CD8-positive, alpha-beta memory T cell (primary cell): Measurements from ENCODE around the gene KIFBP. TPM values are rescaled to one million over a fixed set of nuclear protein-coding genes. Genes with fewer than 3 reads are reported as not detected.
"Not testable (repeated sequence)": the region's sequence is repeated elsewhere in the genome, so short reads cannot be mapped to it uniquely, and the experiment has no call there.

Experiments
- CTCF ChIA-PET: fragments of 350-600 bp; sonication (Branson Sonifier 250); formaldehyde crosslinking; loops from one replicate; lab custom pipeline; 2021; ENCODE audit warnings: antibody characterized with exemption; lab: Charles Lee
- POLR2A ChIA-PET: fragments of 350-600 bp; sonication (Branson Sonifier 250); formaldehyde crosslinking; loops from one replicate; lab custom pipeline; 2021; ENCODE audit warnings: antibody characterized with exemption; lab: Charles Lee
- DNase-seq, 5 donors: peaks; one replicate each; pipeline versions ENCODE4 v3.0.0 to v3.0.0-alpha.2; 2020 to 2022; ENCODE audit warnings: mixed read lengths in 1 of 5
- H3K27ac ChIP-seq: one replicate; pipeline ENCODE4 v1.7.0; 2013; ENCODE audit warnings: low read depth, mild to moderate bottlenecking, low read length, moderate library complexity
- H3K27me3 ChIP-seq: 2 replicates; pipeline ENCODE4 v1.7.0; 2013; ENCODE audit warnings: low read length, mild to moderate bottlenecking; ENCODE audit not compliant: insufficient read depth, poor library complexity, severe bottlenecking
- H3K36me3 ChIP-seq: 2 replicates; pipeline ENCODE4 v1.7.0; 2013; ENCODE audit warnings: mild to moderate bottlenecking, low read length, moderate library complexity; ENCODE audit not compliant: insufficient read depth
- H3K4me1 ChIP-seq: 2 replicates; pipeline ENCODE4 v1.7.0; 2013; ENCODE audit warnings: mild to moderate bottlenecking, low read length, moderate library complexity; ENCODE audit not compliant: insufficient read depth
- H3K4me3 ChIP-seq: 2 replicates; pipeline ENCODE4 v1.7.0; 2013; ENCODE audit warnings: mild to moderate bottlenecking, low read length
- H3K9me3 ChIP-seq: 2 replicates; pipeline ENCODE4 v1.7.0; 2013; ENCODE audit warnings: mild to moderate bottlenecking, low read length
- H3K27ac Mint-ChIP-seq, 8 donors: one replicate each; pipeline ENCODE4 v1.8.0; 2020 to 2021; ENCODE audit warnings: mixed read lengths in 8 of 8, mild to moderate bottlenecking in 6 of 8, inconsistent platforms in 3 of 8, moderate library complexity in 3 of 8
- H3K27me3 Mint-ChIP-seq, 2 donors: one replicate each; pipeline ENCODE4 v1.8.0; 2020 to 2021; ENCODE audit warnings: mixed read lengths in 2 of 2, mild to moderate bottlenecking in 1 of 2, moderate library complexity in 1 of 2
- H3K36me3 Mint-ChIP-seq, 3 donors: one replicate each; pipeline ENCODE4 v1.8.0; 2020 to 2021; ENCODE audit warnings: mixed read lengths in 3 of 3, inconsistent platforms in 1 of 3, mild to moderate bottlenecking in 1 of 3
- H3K4me1 Mint-ChIP-seq, 3 donors: one replicate each; pipeline ENCODE4 v1.8.0; 2020 to 2021; ENCODE audit warnings: mixed read lengths in 3 of 3, inconsistent platforms in 1 of 3, mild to moderate bottlenecking in 1 of 3
- H3K4me3 Mint-ChIP-seq, 7 donors: one replicate each; pipeline ENCODE4 v1.8.0; 2020 to 2021; ENCODE audit warnings: mixed read lengths in 7 of 7, mild to moderate bottlenecking in 6 of 7, moderate library complexity in 4 of 7, inconsistent platforms in 2 of 7
- H3K9me3 Mint-ChIP-seq, 5 donors: one replicate each; pipeline ENCODE4 v1.8.0; 2020 to 2022; ENCODE audit warnings: mixed read lengths in 5 of 5, mild to moderate bottlenecking in 3 of 5, moderate library complexity in 2 of 5, inconsistent platforms in 1 of 5
- polyA plus RNA-seq: library from polyadenylated mRNA; unstranded; fragments of 300-500 nt; fragmentation: Illumina TruSeq; gene quantifications from one replicate; pipeline ENCODE4 v1.2.3, GENCODE V29; 2021
- total RNA-seq, 2 experiments: library from RNA; stranded (reverse); gene quantifications; one replicate each; pipeline ENCODE4 v1.2.3, GENCODE V29; 2021

The KIFBP gene
- total and polyA plus RNA-seq, 3 experiments from 2014 or later, result 5.2 to 21.0 (median 19.3) TPM

DNA sequence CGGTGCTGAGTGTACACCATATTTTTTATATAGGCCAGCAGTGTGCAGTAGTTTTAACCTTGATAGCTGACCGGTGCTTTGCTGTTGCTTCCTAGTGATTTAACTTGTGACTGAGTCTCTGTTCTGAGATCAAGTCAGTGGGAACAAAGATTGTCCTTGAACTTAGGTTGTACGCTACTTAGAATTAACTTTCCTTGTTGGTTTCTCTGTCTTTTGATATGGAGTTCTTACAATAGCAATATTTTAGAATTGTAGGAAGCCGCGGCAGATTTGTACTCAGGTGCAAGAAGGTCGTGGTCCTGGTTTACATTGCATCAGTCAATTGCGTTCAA, 31.4 kb upstream of the KIFBP start:
- no peak for DNase-seq
- H3K27ac ChIP-seq, result peak overlapping the region; percentile 98
- Mint-ChIP-seq H3K4me1 (peaks cover 46 to 60% (median 56%) of the 10 kb centered on the region in 3 donors), H3K27ac (peak overlapping the region; percentile 95 to 100 (median 100)), H3K36me3 (peaks cover 2 to 45% (median 7%) of the 10 kb centered on the region in 3 donors), H3K4me3 (peak overlapping the region; percentile 94 to 100 (median 98)), H3K27me3 (peaks cover 0 to 3% of the 10 kb centered on the region in 2 donors), H3K9me3 (no peaks in the 10 kb centered on the region)
- no peaks in the 10 kb centered on the region for H3K27me3 ChIP-seq
- H3K9me3 ChIP-seq, result no peaks in the 10 kb centered on the region
- H3K36me3 ChIP-seq, result peaks cover 16% of the 10 kb centered on the region
- CTCF ChIA-PET, result interaction anchor here (2.5 kb wide), 1 partner anchor 13 kb away, joined by 7 read pairs; no protein-coding TSS in a partner anchor
- peak overlapping the region; percentile 91 for H3K4me3 ChIP-seq
- POLR2A ChIA-PET, result interaction anchor here (0.6 to 2.1 kb wide), 3 partner anchors 28 to 207 kb away, joined by 3 to 5 read pairs (median 5); no protein-coding TSS in a partner anchor
- peaks cover 18% of the 10 kb centered on the region for H3K4me1 ChIP-seq

DNA sequence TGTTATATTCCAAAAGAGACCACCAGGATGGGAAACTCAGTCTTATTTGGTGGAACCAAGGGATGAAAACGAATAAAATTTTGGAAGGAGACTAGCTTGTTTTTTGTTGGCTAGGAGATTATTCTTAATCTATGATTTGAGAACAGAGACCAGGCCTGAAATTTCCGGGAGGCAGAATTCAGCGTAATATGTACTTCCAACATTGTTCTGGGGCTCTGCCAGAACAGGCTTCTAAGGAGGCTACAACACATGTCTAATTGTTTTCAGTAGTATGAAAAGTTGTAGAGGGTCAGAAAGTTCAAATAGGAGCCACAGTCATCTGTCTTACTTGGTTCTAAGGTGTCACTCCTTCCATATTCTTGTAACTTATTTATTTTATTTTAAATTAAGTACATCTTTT, 30.9 kb upstream of the KIFBP start:
- Histone ChIP-seq H3K4me1 (peaks cover 18% of the 10 kb centered on the region), H3K27me3 (no peaks in the 10 kb centered on the region), H3K9me3 (no peaks in the 10 kb centered on the region), H3K27ac (peak overlapping the region; percentile 98), H3K4me3 (peak overlapping the region; percentile 91), H3K36me3 (peaks cover 20% of the 10 kb centered on the region)
- peaks cover 47 to 62% (median 56%) of the 10 kb centered on the region in 3 donors for H3K4me1 Mint-ChIP-seq
- no peak for DNase-seq
- H3K36me3 Mint-ChIP-seq, result peaks cover 2 to 49% (median 7%) of the 10 kb centered on the region in 3 donors
- peak overlapping the region; percentile 95 to 100 (median 100) for H3K27ac Mint-ChIP-seq
- CTCF ChIA-PET, result no interaction called here
- peaks cover 0 to 3% of the 10 kb centered on the region in 2 donors for H3K27me3 Mint-ChIP-seq
- no peaks in the 10 kb centered on the region for H3K9me3 Mint-ChIP-seq
- POLR2A ChIA-PET, result interaction anchor here (0.6 kb wide), 1 partner anchor 206 kb away, joined by 5 read pairs; no protein-coding TSS in a partner anchor
- peak overlapping the region; percentile 94 to 100 (median 98) for H3K4me3 Mint-ChIP-seq

DNA sequence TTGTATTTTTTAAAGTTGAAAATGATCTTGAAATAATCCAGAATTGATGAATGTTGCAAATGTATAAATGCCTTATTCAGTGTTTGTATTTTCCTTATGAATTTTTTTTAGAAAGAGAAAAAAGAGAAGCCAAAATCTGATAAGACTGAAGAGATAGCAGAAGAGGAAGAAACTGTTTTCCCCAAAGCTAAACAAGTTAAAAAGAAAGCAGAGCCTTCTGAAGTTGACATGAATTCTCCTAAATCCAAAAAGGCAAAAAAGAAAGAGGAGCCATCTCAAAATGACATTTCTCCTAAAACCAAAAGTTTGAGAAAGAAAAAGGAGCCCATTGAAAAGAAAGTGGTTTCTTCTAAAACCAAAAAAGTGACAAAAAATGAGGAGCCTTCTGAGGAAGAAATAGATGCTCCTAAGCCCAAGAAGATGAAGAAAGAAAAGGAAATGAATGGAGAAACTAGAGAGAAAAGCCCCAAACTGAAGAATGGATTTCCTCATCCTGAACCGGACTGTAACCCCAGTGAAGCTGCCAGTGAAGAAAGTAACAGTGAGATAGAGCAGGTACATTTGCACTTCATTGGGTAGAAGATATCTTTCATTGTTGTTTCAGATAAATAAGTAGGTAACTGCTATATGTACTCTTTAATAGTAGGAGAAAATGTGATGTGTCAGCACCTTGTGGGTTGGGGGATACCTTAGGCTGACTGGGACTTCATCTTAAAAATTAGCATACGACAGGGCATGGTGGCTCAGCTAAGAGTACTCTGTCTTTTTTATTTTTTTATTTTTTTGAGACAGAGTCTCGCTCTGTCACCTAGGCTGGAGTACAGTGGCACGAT, 28.7 kb upstream of the KIFBP start:
- Mint-ChIP-seq H3K4me1 (peaks cover 47 to 62% (median 58%) of the 10 kb centered on the region in 3 donors), H3K36me3 (peaks cover 3 to 70% (median 7%) of the 10 kb centered on the region in 3 donors), H3K27ac (peak overlapping the region in 5 of 8 donors; percentile 15 to 53 (median 43)), H3K4me3 (peak overlapping the region in 5 of 7 donors; percentile 13 to 75 (median 48)), H3K27me3 (peaks cover 0 to 3% of the 10 kb centered on the region in 2 donors), H3K9me3 (no peaks in the 10 kb centered on the region)
- Histone ChIP-seq H3K27me3 (no peaks in the 10 kb centered on the region), H3K36me3 (peaks cover 35% of the 10 kb centered on the region), H3K4me3 (no peak overlapping the region), H3K9me3 (no peaks in the 10 kb centered on the region), H3K4me1 (peaks cover 18% of the 10 kb centered on the region), H3K27ac (no peak overlapping the region)
- POLR2A ChIA-PET, result interaction anchor here (0.6 kb wide), 1 partner anchor 239 kb away, joined by 3 read pairs; the partner anchor contains the start of gene CCAR1
- DNase-seq, result no peak
- CTCF ChIA-PET, result interaction anchor here (1.2 kb wide), 1 partner anchor 11 kb away, joined by 3 read pairs; no protein-coding TSS in a partner anchor

DNA sequence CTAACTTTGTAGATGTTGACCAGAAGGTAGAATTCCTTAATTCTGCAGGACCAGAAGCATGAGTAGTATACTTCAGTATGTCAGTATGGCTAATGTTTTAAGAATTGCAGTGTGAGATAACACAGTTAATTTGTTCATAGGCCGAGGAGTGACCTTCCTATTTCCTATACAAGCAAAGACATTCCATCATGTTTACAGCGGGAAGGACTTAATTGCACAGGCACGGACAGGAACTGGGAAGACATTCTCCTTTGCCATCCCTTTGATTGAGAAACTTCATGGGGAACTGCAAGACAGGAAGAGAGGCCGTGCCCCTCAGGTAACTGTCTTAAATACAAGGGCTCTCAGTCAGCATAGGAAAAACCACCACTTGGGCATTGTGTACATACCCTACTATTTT, 25.5 kb upstream of the KIFBP start:
- Mint-ChIP-seq H3K9me3 (no peaks in the 10 kb centered on the region), H3K4me3 (no peak overlapping the region), H3K4me1 (peaks cover 32 to 39% (median 36%) of the 10 kb centered on the region in 3 donors), H3K27me3 (no peaks in the 10 kb centered on the region), H3K36me3 (peaks cover 12 to 81% (median 17%) of the 10 kb centered on the region in 3 donors), H3K27ac (no peak overlapping the region)
- no peak for DNase-seq
- H3K9me3 ChIP-seq, result no peaks in the 10 kb centered on the region
- no peaks in the 10 kb centered on the region for H3K27me3 ChIP-seq
- ChIA-PET POLR2A (no interaction called here), CTCF (no interaction called here)
- peaks cover 8% of the 10 kb centered on the region for H3K4me1 ChIP-seq
- H3K36me3 ChIP-seq, result peaks cover 62% of the 10 kb centered on the region
- H3K27ac ChIP-seq, result no peak overlapping the region
- H3K4me3 ChIP-seq, result no peak overlapping the region

DNA sequence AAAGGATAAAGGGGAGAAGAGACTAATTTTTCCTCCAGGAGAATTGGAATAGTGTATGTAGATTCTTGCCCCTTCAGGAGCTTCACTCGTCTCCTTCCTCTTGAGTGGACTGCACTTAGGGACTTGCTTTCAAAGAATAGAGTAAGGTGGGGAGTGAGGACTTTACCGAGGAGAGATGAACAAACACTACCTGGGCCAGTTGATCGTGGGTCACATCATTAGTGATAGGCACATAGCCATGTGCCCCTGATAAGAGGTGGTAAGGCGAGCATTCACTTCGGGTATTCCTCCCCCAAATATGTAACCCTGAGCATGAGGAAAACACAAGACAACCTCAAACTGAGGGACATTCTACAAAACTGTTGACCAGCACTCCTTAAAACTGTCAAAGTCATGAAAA, 14.6 kb upstream of the KIFBP start:
- CTCF ChIA-PET, result no interaction called here
- Mint-ChIP-seq H3K36me3 (peaks cover 15 to 84% (median 33%) of the 10 kb centered on the region in 3 donors), H3K4me3 (no peak overlapping the region), H3K27me3 (no peaks in the 10 kb centered on the region), H3K4me1 (peaks cover 9 to 14% (median 13%) of the 10 kb centered on the region in 3 donors), H3K27ac (peak overlapping the region in 1 of 8 donors; percentile 14), H3K9me3 (no peaks in the 10 kb centered on the region)
- Histone ChIP-seq H3K27ac (no peak overlapping the region), H3K4me1 (no peaks in the 10 kb centered on the region), H3K36me3 (peaks cover 64% of the 10 kb centered on the region), H3K4me3 (no peak overlapping the region), H3K27me3 (no peaks in the 10 kb centered on the region), H3K9me3 (no peaks in the 10 kb centered on the region)
- no peak for DNase-seq
- POLR2A ChIA-PET, result no interaction called here

DNA sequence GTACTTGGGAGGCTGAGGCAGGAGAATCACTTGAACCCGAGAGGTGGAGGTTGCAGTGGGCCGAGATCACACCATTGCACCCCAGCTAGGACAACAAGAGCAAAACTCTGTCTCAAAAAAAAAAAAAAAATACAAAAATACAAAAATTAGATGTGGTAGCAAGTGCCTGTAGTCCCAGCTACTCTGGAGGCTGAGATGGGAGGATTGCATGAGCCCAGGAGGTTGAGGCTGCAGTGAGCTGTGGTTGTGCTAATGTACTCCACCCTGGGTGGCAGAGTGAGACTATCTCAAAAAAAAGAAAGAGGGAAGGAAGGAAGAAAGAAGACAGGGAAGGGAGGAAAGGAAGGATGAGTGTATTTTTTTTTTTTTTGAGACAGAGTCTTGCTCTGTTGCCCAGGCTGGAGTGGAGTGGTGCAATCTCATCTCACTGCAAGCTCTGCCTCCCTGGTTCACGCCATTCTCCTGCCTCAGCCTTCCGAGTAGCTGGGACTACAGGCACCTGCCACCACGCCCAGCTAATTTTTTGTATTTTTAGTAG, 12.6 kb upstream of the KIFBP start:
- H3K27me3 Mint-ChIP-seq, H3K4me1 ChIP-seq, H3K9me3 ChIP-seq, POLR2A ChIA-PET, H3K27me3 ChIP-seq, H3K4me1 Mint-ChIP-seq, H3K4me3 Mint-ChIP-seq, CTCF ChIA-PET, H3K4me3 ChIP-seq, H3K27ac ChIP-seq, DNase-seq, H3K9me3 Mint-ChIP-seq: not testable (repeated sequence)
- H3K36me3 ChIP-seq, result peaks cover 64% of the 10 kb centered on the region
- Mint-ChIP-seq H3K27ac (peak overlapping the region in 2 of 8 donors; percentile 39 to 73), H3K36me3 (peaks cover 8 to 88% (median 33%) of the 10 kb centered on the region in 3 donors)

DNA sequence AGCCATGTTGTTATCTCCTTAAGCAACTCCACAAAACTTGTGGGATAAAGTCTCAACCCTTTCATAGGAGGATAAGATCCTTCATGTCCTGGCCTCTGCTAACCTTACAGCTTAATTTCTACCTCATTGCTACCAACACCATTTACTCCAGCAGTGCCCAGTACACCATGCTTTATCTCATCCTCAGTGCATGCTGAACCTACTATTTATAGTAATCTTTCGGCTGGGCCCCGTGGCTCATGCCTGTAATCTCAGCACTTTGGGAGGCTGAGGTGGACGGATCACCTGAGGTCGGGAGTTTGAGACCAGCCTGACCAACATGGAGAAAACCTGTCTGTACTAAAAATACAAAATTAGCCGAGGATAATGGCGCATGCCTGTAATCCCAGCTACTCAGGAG, 8.9 kb upstream of the KIFBP start:
- H3K9me3 Mint-ChIP-seq, H3K4me1 Mint-ChIP-seq, H3K27ac ChIP-seq, DNase-seq, H3K4me1 ChIP-seq, POLR2A ChIA-PET, H3K4me3 ChIP-seq, H3K27me3 ChIP-seq, H3K9me3 ChIP-seq, H3K4me3 Mint-ChIP-seq, H3K27me3 Mint-ChIP-seq: not testable (repeated sequence)
- CTCF ChIA-PET, result interaction anchor here (1.3 kb wide), 1 partner anchor 25 kb away, joined by 3 read pairs; no protein-coding TSS in a partner anchor
- Mint-ChIP-seq H3K36me3 (peaks cover 8 to 86% (median 23%) of the 10 kb centered on the region in 3 donors), H3K27ac (peak overlapping the region in 1 of 8 donors; percentile 29)
- peaks cover 52% of the 10 kb centered on the region for H3K36me3 ChIP-seq
